Measurements from ENCODE around the gene SPAG17.

SPAG17 gene

DNA sequence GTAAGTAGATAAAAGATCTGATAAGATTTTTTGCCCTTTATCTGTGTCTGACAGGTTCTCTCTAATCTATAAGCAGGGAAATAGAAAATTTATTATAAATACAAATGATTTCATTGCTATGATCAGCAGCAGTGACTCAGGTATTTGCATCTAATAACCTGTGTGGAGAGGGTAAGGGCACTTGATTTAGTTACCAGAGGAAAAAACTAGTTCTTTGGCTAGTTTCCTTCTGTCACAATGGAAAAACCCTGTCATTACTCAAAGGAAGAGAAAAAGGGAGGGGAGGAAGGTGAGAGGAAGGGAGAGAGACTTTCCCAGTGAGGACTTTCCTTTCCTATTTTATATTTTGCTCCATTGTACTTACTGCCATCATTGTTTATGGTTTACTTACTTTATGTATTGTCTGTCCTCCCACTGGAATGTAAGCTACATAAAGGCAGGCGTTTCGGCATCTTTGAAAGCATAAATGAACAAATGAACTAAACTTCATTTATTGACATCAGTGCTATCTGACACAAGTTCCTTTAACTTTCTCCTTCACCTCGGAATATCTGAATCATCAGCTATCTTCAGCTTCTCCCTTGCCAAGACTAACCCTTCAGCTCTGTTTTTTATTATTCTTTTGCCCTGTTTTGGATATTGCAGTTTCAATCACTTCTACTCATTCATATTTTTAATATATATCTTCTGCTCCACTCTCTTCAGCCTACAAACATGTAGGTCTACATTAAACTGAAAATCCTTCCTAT lies 220.6 kb downstream of the SPAG17 start:
- H3K4me3 ChIP-seq (ENCODE audit: severe bottlenecking) = no peak overlapping the region
- no peak overlapping the region for H3K27ac ChIP-seq (ENCODE audit: poor library complexity, severe bottlenecking)
- H3K36me3 ChIP-seq (ENCODE audit: low read depth) = peaks cover 23% of the 10 kb centered on the region
- peaks cover 2% of the 10 kb centered on the region for H3K4me1 ChIP-seq (ENCODE audit: insufficient read depth, poor library complexity, severe bottlenecking)
- TF ChIP-seq, protein P1, sequence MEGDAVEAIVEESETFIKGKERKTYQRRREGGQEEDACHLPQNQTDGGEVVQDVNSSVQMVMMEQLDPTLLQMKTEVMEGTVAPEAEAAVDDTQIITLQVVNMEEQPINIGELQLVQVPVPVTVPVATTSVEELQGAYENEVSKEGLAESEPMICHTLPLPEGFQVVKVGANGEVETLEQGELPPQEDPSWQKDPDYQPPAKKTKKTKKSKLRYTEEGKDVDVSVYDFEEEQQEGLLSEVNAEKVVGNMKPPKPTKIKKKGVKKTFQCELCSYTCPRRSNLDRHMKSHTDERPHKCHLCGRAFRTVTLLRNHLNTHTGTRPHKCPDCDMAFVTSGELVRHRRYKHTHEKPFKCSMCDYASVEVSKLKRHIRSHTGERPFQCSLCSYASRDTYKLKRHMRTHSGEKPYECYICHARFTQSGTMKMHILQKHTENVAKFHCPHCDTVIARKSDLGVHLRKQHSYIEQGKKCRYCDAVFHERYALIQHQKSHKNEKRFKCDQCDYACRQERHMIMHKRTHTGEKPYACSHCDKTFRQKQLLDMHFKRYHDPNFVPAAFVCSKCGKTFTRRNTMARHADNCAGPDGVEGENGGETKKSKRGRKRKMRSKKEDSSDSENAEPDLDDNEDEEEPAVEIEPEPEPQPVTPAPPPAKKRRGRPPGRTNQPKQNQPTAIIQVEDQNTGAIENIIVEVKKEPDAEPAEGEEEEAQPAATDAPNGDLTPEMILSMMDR (IDR thresholded peaks at IDR 0.05; ENCODE audit: poor library complexity, severe bottlenecking) = no peak
- DNase-seq (ENCODE audit: low spot score) = no peak
- no peaks in the 10 kb centered on the region for H3K9me3 ChIP-seq (ENCODE audit: severe bottlenecking)
- ATAC-seq (ENCODE audit: low read depth) = no peak
- no peaks in the 10 kb centered on the region for H3K27me3 ChIP-seq (ENCODE audit: insufficient read depth, poor library complexity, severe bottlenecking)

DNA sequence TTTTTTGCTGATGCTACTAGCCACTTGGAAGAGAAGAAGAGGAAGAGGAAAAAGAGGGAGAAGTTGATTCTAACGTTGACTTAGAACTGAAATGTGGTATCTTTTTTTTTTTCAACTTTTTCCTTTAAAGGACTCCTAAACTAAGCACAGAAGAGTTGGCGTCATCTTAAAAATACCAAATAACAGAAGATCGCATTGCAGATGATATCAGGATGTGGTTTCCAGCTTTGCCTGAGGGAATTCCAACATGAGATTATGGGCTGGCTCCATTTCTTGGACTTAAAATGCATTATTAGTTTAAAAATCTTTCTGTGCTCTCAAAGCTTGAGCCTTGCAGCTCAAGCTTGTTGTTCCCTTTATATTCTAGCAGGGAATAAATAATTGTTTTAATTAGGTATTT lies 225.7 kb downstream of the SPAG17 start:
- no peaks in the 10 kb centered on the region for H3K27me3 ChIP-seq (ENCODE audit: insufficient read depth, poor library complexity, severe bottlenecking)
- H3K36me3 ChIP-seq (ENCODE audit: low read depth) = peaks cover 73% of the 10 kb centered on the region
- ATAC-seq (ENCODE audit: low read depth) = no peak
- no peak overlapping the region for H3K4me3 ChIP-seq (ENCODE audit: severe bottlenecking)
- TF ChIP-seq, protein P1 (IDR thresholded peaks at IDR 0.05; ENCODE audit: poor library complexity, severe bottlenecking) = no peak
- no peaks in the 10 kb centered on the region for H3K4me1 ChIP-seq (ENCODE audit: insufficient read depth, poor library complexity, severe bottlenecking)
- H3K27ac ChIP-seq (ENCODE audit: poor library complexity, severe bottlenecking) = no peak overlapping the region
- no peak for DNase-seq (ENCODE audit: low spot score)
- H3K9me3 ChIP-seq (ENCODE audit: severe bottlenecking) = no peaks in the 10 kb centered on the region

DNA sequence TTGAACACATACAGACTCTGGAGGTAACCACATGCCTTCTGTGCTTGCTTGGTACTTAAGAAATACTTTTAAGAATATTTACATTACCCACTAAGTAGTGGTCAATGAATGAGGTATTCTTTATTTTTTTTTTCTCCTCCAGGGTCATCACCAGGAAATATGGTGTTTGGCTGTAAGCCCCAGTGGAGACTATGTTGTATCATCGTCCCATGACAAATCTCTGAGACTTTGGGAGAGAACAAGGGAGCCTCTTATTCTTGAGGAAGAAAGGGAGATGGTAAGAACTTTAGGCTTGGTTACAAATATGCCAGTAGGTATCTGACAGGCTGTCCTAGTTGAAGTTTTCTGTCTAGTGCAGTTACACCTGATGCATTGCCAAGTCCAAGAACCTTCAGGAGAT lies 232.6 kb downstream of the SPAG17 start:
- TF ChIP-seq, protein P1 (IDR thresholded peaks at IDR 0.05; ENCODE audit: poor library complexity, severe bottlenecking) = no peak

DNA sequence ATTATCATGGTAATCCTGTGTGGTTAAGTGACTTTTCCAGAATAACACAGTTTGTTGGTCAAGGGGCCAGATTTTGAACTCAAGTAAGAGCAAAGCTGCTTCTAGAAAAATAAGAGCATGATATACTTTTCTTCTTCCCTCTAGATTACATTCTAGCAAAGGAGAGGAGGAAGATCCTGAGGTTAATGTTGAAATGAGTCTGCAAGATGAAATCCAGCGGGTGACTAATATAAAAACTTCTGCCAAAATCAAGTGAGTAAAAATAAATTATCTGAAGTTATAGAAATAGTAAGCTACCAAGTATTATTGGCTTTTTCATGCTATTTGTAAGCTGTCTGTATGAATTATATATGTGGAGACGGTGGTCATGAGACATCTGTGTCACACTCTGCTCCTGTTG lies 242.7 kb downstream of the SPAG17 start:
- H3K9me3 ChIP-seq (ENCODE audit: severe bottlenecking) = no peaks in the 10 kb centered on the region
- H3K4me1 ChIP-seq (ENCODE audit: insufficient read depth, poor library complexity, severe bottlenecking) = no peaks in the 10 kb centered on the region
- H3K4me3 ChIP-seq (ENCODE audit: severe bottlenecking) = no peak overlapping the region
- H3K27ac ChIP-seq (ENCODE audit: poor library complexity, severe bottlenecking) = no peak overlapping the region
- H3K27me3 ChIP-seq (ENCODE audit: insufficient read depth, poor library complexity, severe bottlenecking) = no peaks in the 10 kb centered on the region
- H3K36me3 ChIP-seq (ENCODE audit: low read depth) = peaks cover 97% of the 10 kb centered on the region
- ATAC-seq (ENCODE audit: low read depth) (no peak), DNase-seq (ENCODE audit: low spot score) (no peak)
- TF ChIP-seq, protein P1 (IDR thresholded peaks at IDR 0.05; ENCODE audit: poor library complexity, severe bottlenecking) = no peak

More for the DNA sequence above, 232.6 kb downstream of the SPAG17 start:
- ATAC-seq (ENCODE audit: low read depth) (no peak), DNase-seq (ENCODE audit: low spot score) (no peak)
- H3K4me3 ChIP-seq (ENCODE audit: severe bottlenecking) = no peak overlapping the region
- H3K4me1 ChIP-seq (ENCODE audit: insufficient read depth, poor library complexity, severe bottlenecking) = no peaks in the 10 kb centered on the region
- H3K27ac ChIP-seq (ENCODE audit: poor library complexity, severe bottlenecking) = no peak overlapping the region
- no peaks in the 10 kb centered on the region for H3K9me3 ChIP-seq (ENCODE audit: severe bottlenecking)
- peaks cover 95% of the 10 kb centered on the region for H3K36me3 ChIP-seq (ENCODE audit: low read depth)
- H3K27me3 ChIP-seq (ENCODE audit: insufficient read depth, poor library complexity, severe bottlenecking) = no peaks in the 10 kb centered on the region

DNA sequence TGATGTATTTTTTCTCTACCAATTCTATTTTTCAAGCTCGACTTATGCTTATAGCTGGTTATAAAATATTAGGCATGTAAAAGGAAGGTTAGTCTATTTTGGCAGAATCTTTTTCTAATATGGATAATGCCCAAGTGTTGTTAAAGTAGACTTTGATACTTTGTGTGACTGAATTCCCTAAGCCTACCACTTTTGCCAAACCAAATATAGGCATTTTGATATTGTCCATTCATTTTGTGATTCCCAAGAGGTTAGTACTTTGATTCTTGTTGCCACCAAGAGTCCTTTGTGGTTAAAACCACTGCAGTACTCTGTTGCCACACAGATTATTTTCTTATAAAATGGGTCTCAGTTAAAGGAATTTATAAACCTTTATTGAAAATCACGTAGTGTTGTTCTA lies 251.3 kb downstream of the SPAG17 start:
- H3K27ac ChIP-seq (ENCODE audit: poor library complexity, severe bottlenecking) = no peak overlapping the region
- H3K4me1 ChIP-seq (ENCODE audit: insufficient read depth, poor library complexity, severe bottlenecking) = peaks cover 11% of the 10 kb centered on the region
- ATAC-seq (ENCODE audit: low read depth) (no peak), DNase-seq (ENCODE audit: low spot score) (no peak)
- H3K27me3 ChIP-seq (ENCODE audit: insufficient read depth, poor library complexity, severe bottlenecking) = no peaks in the 10 kb centered on the region
- peaks cover 57% of the 10 kb centered on the region for H3K36me3 ChIP-seq (ENCODE audit: low read depth)
- TF ChIP-seq, protein P1 (IDR thresholded peaks at IDR 0.05; ENCODE audit: poor library complexity, severe bottlenecking) = no peak
- no peaks in the 10 kb centered on the region for H3K9me3 ChIP-seq (ENCODE audit: severe bottlenecking)
- H3K4me3 ChIP-seq (ENCODE audit: severe bottlenecking) = no peak overlapping the region
